HG03460 (cell line): ENCODE measurements around the gene CLTCL1.

Experiments used
- ATAC-seq: cut with Tn5 transposase; IDR thresholded peaks from one replicate; pipeline ENCODE4 v1.9.1; 2021; ENCODE audit not compliant: unreplicated experiment

Gene CLTCL1

DNA sequence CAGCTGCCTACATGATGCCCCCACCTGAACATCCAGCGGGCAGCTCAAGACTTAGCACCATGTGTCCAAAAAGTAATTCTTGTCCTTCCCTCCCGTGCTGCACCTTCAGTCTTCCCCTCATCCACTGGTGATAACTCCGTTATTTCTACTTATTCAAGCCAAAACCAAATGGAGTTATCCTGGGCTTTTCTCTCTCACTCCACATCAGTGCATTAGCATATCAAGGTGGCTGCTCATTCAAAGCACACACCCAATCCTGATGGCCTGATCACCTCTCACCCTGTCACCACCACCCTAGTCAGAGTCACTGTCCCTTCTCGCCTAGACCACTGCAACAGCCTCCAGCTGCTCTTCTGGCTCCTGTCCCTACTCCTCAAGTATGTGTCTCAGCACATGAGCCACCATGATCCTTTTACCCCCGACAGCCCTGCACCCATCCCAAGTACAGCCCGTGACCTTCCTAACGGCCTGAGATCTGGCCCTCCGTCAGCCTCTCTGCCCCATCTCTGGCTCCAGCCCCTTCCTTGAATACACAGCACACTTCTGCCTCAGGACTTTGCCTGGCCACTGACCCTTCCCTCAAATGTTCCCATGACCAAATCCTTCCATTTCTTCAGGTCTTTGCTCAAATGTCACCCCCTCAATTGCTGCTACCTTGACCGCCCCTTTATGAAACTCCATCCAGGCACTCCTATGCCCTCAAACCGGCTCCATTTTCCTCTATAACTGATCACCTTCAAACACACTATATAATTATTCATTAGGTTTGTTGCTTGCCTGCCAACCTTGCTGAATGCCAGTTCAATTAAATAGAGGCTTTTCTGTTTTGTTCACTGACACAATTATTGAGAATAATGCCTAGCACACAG, 93.3 kb downstream of the CLTCL1 start:
- no peak for ATAC-seq

- ATAC-seq = no peak
These were observed 94.5 kb downstream of the CLTCL1 start for GRCh38 chr22:19196841-19197612.

- ATAC-seq = no peak
These were observed 95.5 kb downstream of the CLTCL1 start for GRCh38 chr22:19195796-19196731.

DNA sequence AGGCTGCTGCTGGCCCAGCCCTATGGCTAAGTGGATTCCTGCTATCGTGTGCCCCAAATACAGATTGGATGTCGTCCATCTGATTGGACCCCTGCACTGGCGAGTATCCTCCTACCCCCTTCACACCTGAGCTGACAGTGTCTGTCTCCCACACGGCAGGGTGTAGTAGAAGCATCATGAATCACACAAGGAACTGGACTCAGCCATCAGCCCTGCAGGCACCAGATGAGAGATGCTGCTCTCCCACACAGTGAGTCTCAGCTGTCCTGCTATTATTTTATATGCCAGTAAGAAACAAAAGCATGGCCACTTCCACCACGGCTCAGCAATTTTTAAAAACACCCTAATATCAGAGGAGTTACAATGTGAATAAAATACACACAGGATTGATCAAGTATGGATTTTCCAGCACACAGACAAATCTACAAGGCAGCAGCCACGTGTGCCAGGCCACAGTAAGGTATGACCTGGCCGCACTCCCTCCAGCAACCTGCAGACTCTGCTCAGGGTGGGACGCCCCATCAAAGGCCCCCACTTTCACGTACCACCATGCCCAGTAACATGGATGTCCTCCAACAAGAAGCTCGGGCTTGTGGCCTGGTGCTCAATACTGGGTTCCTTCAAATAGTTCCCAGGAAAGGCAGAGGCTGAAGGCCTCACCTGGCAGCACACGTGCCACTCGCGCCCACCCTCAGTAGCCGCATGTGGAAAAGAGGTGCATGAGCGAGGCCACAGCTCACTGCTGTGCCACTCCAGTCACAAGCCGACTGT, 96.6 kb downstream of the CLTCL1 start:
- ATAC-seq = no peak

DNA sequence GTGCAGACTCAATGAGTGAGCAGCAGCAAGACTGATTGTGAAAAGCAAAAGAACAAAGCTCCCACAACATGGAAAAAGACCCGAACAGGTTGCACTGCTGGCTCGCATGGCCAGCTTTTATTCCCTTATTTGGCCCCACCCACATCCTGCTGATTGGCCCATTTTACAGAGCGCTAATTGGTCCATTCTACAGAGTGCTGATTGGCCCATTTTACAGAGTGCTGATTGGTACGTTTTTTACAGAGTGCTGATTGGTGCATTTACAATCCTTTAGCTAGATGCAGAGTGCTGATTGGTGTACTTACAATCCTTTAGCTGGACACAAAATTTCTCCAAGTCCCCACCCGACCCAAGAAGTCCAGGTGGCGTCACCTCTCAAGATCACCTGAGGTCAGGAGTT, 97.6 kb downstream of the CLTCL1 start:
- ATAC-seq = no peak

GRCh38 chr22:19187716-19188563, 103.6 kb downstream of the CLTCL1 start:
- no peak for ATAC-seq

GRCh38 chr22:19184276-19184997, 107.1 kb downstream of the CLTCL1 start:
- ATAC-seq = no peak

DNA sequence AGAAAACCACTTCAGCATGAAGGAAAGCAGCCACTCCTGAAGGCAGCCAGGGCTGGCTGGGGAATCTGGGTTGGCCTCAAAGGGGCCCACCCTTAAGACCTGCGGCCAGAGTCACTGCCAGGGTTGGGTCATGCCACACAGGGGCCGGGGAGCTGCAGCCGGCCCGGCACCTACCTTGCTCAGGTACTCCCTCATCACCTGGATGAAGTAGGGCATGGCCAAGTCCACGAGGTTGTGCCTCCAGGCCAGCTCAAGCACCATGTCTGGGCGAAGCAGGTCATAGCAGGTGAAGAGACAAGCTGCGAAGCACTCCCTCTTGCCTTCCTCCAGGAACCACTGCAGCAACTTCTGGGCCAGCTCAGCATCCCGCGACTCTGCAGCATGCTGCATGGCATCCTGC, 108.3 kb downstream of the CLTCL1 start:
- no peak for ATAC-seq

DNA sequence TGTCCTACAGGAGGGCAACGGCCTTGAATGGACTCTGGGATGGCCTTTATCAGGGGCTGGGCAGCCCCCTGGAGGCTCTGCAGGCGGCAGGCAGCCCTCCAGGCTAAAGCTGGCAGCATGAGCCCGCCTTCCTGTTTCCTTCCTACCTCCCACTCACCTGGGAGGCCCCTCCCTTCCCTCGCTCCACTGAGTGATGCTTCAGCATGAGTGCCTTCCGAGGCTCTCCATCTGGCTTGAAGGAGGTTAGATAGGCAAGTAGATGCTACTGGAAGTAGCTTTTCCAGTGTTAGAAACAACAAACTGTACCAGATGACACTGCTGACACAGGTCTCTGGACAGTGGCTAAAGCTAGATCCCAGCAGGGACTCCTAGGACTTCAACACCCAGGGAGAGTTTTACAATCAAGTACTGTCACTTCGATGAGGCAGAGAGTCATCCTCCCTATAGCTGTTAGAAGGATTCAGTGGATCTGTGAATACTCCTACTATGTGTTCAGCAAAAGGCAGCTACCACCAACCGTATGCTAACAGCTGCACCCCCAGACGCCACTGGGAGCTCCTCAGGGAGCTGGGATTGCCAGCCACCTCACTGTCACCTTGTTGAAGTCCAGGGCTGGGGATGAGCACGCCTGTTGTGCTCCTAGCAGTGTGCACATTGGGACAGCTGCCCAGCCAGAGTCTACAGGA, 108.9 kb downstream of the CLTCL1 start:
- ATAC-seq = no peak

GRCh38 chr22:19181786-19182471, 109.6 kb downstream of the CLTCL1 start:
- ATAC-seq = no peak

GRCh38 chr22:19180740-19181410, 110.6 kb downstream of the CLTCL1 start:
- no peak for ATAC-seq

DNA sequence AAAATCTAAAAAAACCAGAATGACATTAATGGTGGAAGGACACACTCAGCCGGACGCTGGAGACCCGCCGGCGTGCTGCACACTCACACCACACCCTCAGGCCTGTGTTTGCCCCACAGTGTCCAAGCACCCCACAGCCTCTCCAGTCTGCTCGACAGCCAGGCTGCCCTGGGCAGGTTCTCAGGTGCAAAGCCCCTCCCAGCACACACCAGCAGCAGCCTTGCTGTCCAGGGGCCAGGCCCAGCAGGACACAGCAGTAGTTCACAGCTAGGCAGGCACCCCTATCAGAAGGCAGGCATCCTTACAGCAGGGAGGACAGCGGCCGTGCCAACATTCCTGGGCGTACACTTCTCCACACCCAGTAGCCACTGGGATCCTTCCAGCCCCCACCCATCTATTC, 111.3 kb downstream of the CLTCL1 start:
- no peak for ATAC-seq

GRCh38 chr22:19179497-19180048, 111.9 kb downstream of the CLTCL1 start:
- ATAC-seq = peak; percentile 42

DNA sequence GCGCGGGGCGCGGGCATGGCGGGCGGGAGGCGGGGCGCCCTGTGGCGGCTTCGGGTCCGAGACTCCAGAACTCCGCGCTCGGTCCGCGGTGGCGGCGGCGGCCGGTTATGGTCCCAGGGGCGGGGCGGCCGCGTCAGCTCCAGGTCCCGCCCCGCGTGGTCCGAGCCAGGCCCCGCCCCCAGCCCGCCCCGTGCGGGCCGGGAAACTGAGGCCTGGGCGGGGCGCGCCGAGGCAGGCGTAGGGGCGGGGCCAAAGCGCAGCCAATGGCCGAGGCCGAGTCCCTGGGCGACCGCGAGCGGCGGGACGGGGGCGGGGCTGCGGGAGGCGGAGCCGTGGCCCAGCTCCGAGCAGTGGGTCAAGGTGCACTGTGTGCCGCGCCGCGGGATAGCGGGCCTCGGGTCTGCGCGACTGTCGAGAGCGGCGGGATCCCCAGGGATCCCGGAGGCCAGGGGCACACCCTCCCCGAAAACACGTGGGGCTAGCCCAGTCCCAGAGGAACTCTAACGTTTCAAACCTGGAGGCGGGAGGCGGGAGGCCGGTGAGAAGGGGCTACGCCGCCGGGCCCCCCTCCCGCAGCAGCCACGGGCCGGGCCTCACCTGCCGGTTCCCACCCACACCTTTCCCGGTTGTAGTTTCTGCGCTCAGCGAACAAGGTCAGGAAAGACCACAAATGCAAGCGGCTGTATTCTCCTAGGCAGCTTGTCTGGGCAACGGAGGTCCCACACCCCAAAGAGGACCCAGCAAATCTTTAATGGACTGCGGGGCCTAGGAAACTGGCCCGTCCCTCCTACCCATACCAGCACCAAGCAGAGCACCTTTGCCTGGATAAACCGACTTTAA, 112.6 kb downstream of the CLTCL1 start, which contains the start of gene SLC25A1:
Gene SLC25A1, minus strand, starts transcription at position 80 of the 840 bp plus-strand sequence. Its CDS starts 63 bp downstream, at position 17.
- peak; percentile 66 for ATAC-seq

- peak; percentile 32 for ATAC-seq
These were observed 113.4 kb downstream of the CLTCL1 start for GRCh38 chr22:19178065-19178656.
